ENCODE data around the gene TDRD9.
A peak's percentile ranks its signal among the peaks of the same experiment; 100 is the strongest.

Gene TDRD9

GRCh38 chr14:103890821-103891666 is 37.2 kb upstream of the TDRD9 start:
- no peak for DNase-seq (ENCODE audit: low read depth in 2 of 2)

- DNase-seq (ENCODE audit: low read depth in 2 of 2) = no peak
Observed at GRCh38 chr14:103891667-103892215, 36.5 kb upstream of the TDRD9 start.

GRCh38 chr14:103892247-103892646 is 36.0 kb upstream of the TDRD9 start:
- DNase-seq (ENCODE audit: low read depth in 2 of 2) = no peak

- DNase-seq (ENCODE audit: low read depth in 2 of 2) = no peak
Observed at GRCh38 chr14:103894034-103894722, 34.1 kb upstream of the TDRD9 start.

- DNase-seq (ENCODE audit: low read depth in 2 of 2) = no peak
Observed at GRCh38 chr14:103894723-103895059, 33.6 kb upstream of the TDRD9 start.

- DNase-seq (ENCODE audit: low read depth in 2 of 2) = no peak
Observed at GRCh38 chr14:103896578-103896977, 31.7 kb upstream of the TDRD9 start.

GRCh38 chr14:103897075-103897947 is 30.9 kb upstream of the TDRD9 start:
- no peak for DNase-seq (ENCODE audit: low read depth in 2 of 2)

GRCh38 chr14:103898204-103898603 is 30.1 kb upstream of the TDRD9 start:
- no peak for DNase-seq (ENCODE audit: low read depth in 2 of 2)

- no peak for DNase-seq (ENCODE audit: low read depth in 2 of 2)
Observed at GRCh38 chr14:103898711-103899110, 29.5 kb upstream of the TDRD9 start.

GRCh38 chr14:103899316-103899715 is 28.9 kb upstream of the TDRD9 start:
- DNase-seq (ENCODE audit: low read depth in 2 of 2) = no peak

- no peak for DNase-seq (ENCODE audit: low read depth in 2 of 2)
Observed at GRCh38 chr14:103899833-103900232, 28.4 kb upstream of the TDRD9 start.

- DNase-seq (ENCODE audit: low read depth in 2 of 2) = no peak
Observed at GRCh38 chr14:103904493-103905107, 23.7 kb upstream of the TDRD9 start.

- no peak for DNase-seq (ENCODE audit: low read depth in 2 of 2)
Observed at GRCh38 chr14:103905842-103906456, 22.3 kb upstream of the TDRD9 start.

- DNase-seq (ENCODE audit: low read depth in 2 of 2) = no peak
Observed at GRCh38 chr14:103908580-103908979, 19.7 kb upstream of the TDRD9 start.

GRCh38 chr14:103909531-103910261 is 18.6 kb upstream of the TDRD9 start:
- no peak for DNase-seq (ENCODE audit: low read depth in 2 of 2)

GRCh38 chr14:103910262-103910935 is 17.9 kb upstream of the TDRD9 start:
- peak; percentile 42 to 53 for DNase-seq (ENCODE audit: low read depth in 2 of 2)

- DNase-seq (ENCODE audit: low read depth in 2 of 2) = no peak
Observed at GRCh38 chr14:103910984-103911383, 17.3 kb upstream of the TDRD9 start.

GRCh38 chr14:103915616-103916015 is 12.6 kb upstream of the TDRD9 start:
- no peak for DNase-seq (ENCODE audit: low read depth in 2 of 2)

GRCh38 chr14:103916636-103917262 is 11.5 kb upstream of the TDRD9 start:
- no peak for DNase-seq (ENCODE audit: low read depth in 2 of 2)
